ENCODE data around the gene OARD1.

GRCh38 chr6:41050536-41050935, 21.6 kb downstream of the OARD1 start:
- TF ChIP-seq CTCF (IDR thresholded peaks at IDR 0.05) (no peak), POLR2A (IDR thresholded peaks at IDR 0.05; ENCODE audit: low read depth) (no peak), POLR2AphosphoS5 (IDR thresholded peaks at IDR 0.05) (no peak)

Data from esophagus muscularis mucosa (tissue), 3 donors.